Omental fat pad (tissue), 4 donors: ENCODE measurements around the gene SLF2. TPM values are rescaled to one million over a fixed set of nuclear protein-coding genes. Genes with fewer than 3 reads are reported as not detected.

Experiments
- ATAC-seq: fragments of 150-250 bp; one replicate; pipeline ENCODE4 v1.9.1; 2016; ENCODE audit warnings: mild to moderate bottlenecking, moderate library complexity; ENCODE audit not compliant: low FRiP score
- DNase-seq: peaks from one replicate; pipeline ENCODE4 v3.0.0-alpha.2; 2019; ENCODE audit warnings: low spot score
- total RNA-seq, 4 donors: library from RNA; depleted of rRNA; stranded (reverse); fragments of >200 nt; gene quantifications; one replicate each; pipeline ENCODE4 v1.1.0, GENCODE V29; 2016
- TF ChIP-seq, protein P1 (sequence below), 3 donors: fragments of 450-650 bp; IDR thresholded peaks; one replicate each; pipeline ENCODE4 v1.5.1; 2016 to 2017; ENCODE audit warnings: antibody characterized with exemption in 3 of 3, mild to moderate bottlenecking in 3 of 3, moderate library complexity in 2 of 3

Gene SLF2
- total RNA-seq, 4 donors from 2014 or later, result 14.9 to 37.8 (median 21.9) TPM

- DNase-seq (no peak), ATAC-seq (no peak)
- TF ChIP-seq, protein P1, sequence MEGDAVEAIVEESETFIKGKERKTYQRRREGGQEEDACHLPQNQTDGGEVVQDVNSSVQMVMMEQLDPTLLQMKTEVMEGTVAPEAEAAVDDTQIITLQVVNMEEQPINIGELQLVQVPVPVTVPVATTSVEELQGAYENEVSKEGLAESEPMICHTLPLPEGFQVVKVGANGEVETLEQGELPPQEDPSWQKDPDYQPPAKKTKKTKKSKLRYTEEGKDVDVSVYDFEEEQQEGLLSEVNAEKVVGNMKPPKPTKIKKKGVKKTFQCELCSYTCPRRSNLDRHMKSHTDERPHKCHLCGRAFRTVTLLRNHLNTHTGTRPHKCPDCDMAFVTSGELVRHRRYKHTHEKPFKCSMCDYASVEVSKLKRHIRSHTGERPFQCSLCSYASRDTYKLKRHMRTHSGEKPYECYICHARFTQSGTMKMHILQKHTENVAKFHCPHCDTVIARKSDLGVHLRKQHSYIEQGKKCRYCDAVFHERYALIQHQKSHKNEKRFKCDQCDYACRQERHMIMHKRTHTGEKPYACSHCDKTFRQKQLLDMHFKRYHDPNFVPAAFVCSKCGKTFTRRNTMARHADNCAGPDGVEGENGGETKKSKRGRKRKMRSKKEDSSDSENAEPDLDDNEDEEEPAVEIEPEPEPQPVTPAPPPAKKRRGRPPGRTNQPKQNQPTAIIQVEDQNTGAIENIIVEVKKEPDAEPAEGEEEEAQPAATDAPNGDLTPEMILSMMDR (IDR thresholded peaks at IDR 0.05), result no peak
These were observed 87.0 kb downstream of the SLF2 start, which contains the start of gene LZTS2 for GRCh38 chr10:100999742-101000126. Gene LZTS2 (plus strand): TSS chr10:100999808. CDS start chr10:101002539, 2,731 bp downstream.

DNA sequence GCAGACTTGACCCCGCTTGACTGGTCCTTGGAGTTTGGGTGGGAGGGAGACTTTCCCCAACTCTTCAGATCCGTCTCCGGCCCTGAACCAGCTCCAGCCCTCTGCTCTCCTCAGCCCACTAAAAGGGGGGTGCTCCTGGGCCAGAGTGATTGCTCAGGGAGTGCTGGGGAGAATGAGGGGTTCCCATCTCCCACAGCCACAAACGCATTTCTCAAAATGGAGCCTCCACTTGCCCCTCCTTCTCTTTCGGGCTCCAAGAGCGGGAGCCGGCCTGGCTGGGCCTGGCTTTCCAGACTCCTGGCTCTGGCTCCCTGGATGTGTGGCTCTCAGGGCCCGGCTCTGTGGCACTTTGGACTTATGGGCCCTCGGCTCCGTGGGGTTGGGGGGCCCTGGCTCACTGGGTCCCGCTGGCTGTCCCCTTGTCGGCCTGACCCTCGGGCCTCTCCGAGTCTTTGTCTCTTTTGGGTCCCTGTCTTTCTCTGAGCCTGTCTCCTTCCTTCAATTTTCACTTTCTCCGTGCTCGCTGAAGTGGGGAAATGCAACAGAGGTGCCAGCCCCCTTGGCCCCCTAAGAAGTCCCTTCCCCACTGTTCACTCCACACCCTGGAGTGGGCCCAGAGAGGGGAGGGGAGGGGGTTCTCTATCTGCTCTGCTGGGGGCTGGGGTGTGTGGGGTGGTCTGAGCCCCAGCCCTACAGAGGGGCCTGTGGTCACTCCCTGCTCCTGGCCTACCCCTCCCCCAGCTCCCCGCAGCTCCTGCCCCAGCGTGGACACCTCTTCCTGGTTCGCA is 87.6 kb downstream of the SLF2 start:
- TF ChIP-seq, protein P1 (IDR thresholded peaks at IDR 0.05), result no peak
- ATAC-seq, result no peak
- DNase-seq, result no peak

- DNase-seq, result peak; percentile 71
- peak; percentile 37 for ATAC-seq
- TF ChIP-seq, protein P1 (IDR thresholded peaks at IDR 0.05), result no peak
These were observed 88.3 kb downstream of the SLF2 start for GRCh38 chr10:101000915-101001658.

DNA sequence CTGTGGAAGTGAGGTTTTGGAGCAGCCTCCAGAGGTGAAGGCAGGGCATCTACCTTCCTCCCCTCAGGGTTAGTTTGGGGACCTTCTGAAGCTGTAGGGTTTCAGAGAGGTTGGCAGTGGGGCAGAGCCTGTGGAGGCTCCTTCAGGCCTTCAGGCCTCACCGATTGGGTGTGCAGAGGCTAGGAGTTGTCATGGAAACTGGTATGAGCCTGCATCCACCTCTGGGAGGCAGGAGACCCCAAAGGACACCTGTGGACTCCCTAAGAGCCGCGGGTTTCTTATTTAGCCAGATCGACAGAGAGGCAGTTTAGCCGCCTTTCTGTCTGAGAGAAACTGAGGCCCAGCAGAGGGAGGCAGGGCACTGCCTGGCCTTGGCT is 88.9 kb downstream of the SLF2 start:
- DNase-seq, result no peak
- TF ChIP-seq, protein P1 (IDR thresholded peaks at IDR 0.05), result no peak
- ATAC-seq, result no peak

DNA sequence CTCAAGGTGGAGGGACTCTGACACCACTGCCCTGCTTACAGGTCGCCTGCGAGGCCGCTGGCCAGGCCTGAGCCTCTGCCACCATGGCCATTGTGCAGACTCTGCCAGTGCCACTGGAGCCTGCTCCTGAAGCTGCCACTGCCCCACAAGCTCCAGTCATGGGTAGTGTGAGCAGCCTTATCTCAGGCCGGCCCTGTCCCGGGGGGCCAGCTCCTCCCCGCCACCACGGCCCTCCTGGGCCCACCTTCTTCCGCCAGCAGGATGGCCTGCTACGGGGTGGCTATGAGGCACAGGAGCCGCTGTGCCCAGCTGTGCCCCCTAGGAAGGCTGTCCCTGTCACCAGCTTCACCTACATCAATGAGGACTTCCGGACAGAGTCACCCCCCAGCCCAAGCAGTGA is 89.7 kb downstream of the SLF2 start:
- TF ChIP-seq, protein P1 (IDR thresholded peaks at IDR 0.05), result no peak
- DNase-seq, result no peak
- ATAC-seq, result no peak

DNA sequence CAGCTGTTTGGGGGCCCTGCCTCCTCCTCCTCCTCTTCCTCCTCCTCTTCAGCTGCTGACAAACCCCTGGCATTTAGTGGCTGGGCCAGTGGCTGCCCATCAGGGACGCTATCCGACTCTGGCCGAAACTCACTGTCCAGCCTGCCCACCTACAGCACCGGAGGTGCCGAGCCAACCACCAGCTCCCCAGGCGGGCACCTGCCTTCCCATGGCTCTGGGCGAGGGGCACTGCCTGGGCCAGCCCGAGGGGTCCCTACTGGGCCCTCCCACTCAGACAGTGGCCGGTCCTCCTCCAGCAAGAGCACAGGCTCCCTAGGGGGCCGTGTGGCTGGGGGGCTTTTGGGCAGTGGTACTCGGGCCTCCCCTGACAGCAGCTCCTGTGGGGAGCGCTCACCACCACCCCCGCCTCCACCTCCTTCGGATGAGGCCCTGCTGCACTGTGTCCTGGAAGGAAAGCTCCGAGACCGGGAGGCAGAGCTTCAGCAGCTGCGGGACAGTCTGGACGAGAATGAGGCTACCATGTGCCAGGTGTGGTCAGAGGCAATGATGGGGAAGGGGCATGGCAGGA is 91.0 kb downstream of the SLF2 start:
- TF ChIP-seq, protein P1 (IDR thresholded peaks at IDR 0.05), result no peak
- no peak for ATAC-seq
- DNase-seq, result no peak
